Osteocyte (in vitro differentiated cells): Measurements from ENCODE around the gene SIT1. TPM values are rescaled to one million over a fixed set of nuclear protein-coding genes. Genes with fewer than 3 reads are reported as not detected.
A peak's percentile ranks its signal among the peaks of the same experiment; 100 is the strongest.

ENCODE experiments used
- DNase-seq: peaks from one replicate; pipeline ENCODE4 v3.0.0; 2021; ENCODE audit warnings: mixed read lengths; ENCODE audit not compliant: unreplicated experiment; ENCODE audit errors: extremely low spot score
- H3K27ac Mint-ChIP-seq: one replicate; pipeline ENCODE4 v1.8.0; 2021; ENCODE audit warnings: mild to moderate bottlenecking, mixed read lengths; ENCODE audit not compliant: unreplicated experiment
- H3K27me3 Mint-ChIP-seq: one replicate; pipeline ENCODE4 v1.8.0; 2021; ENCODE audit warnings: mixed read lengths; ENCODE audit not compliant: unreplicated experiment
- H3K36me3 Mint-ChIP-seq: one replicate; pipeline ENCODE4 v1.8.0; 2021; ENCODE audit warnings: mixed read lengths; ENCODE audit not compliant: unreplicated experiment
- H3K4me1 Mint-ChIP-seq: one replicate; pipeline ENCODE4 v1.8.0; 2021; ENCODE audit warnings: mixed read lengths; ENCODE audit not compliant: unreplicated experiment
- H3K4me3 Mint-ChIP-seq: one replicate; pipeline ENCODE4 v1.8.0; 2021; ENCODE audit warnings: mild to moderate bottlenecking, moderate library complexity, mixed read lengths; ENCODE audit not compliant: unreplicated experiment
- H3K9me3 Mint-ChIP-seq: one replicate; pipeline ENCODE4 v1.8.0; 2021; ENCODE audit warnings: mixed read lengths; ENCODE audit not compliant: unreplicated experiment
- total RNA-seq: library from RNA; stranded (reverse); gene quantifications from 2 replicates; pipeline ENCODE4 v1.2.1, GENCODE V29; 2021
- TF ChIP-seq, protein P1 (sequence below): fragments of 200-600 bp; sonication (generic); IDR thresholded peaks from 2 replicates; pipeline ENCODE4 v1.5.0; 2021; ENCODE audit warnings: antibody characterized with exemption, mild to moderate bottlenecking, moderate library complexity

SIT1 gene
- total RNA-seq, 1 donor from 2014 or later, result not detected

DNA sequence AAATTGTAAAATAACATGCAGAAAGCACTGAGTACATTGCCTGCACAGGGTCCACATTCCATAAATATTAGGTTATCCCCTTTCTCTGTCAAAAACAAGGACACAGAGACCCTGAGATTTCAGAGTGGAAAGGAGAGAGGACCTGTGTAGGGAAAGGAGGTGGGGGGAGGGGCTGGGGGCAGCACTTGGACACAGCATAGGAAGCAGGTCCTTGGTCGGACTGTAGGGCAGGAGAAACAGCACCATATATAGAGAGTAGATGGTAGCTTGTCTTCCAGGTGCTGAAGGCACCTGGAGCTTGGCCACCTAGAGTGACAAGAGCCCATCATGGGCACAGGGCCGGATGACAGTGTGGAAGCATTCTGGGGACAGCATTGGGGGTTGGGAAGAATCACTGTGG lies 36.6 kb upstream of the SIT1 start:
- Mint-ChIP-seq H3K9me3 (no peaks in the 10 kb centered on the region), H3K4me1 (peaks cover 74% of the 10 kb centered on the region), H3K27me3 (no peaks in the 10 kb centered on the region), H3K36me3 (peaks cover 25% of the 10 kb centered on the region), H3K27ac (peak overlapping the region; percentile 96), H3K4me3 (peak overlapping the region; percentile 57)
- DNase-seq, result no peak
- TF ChIP-seq, protein P1, sequence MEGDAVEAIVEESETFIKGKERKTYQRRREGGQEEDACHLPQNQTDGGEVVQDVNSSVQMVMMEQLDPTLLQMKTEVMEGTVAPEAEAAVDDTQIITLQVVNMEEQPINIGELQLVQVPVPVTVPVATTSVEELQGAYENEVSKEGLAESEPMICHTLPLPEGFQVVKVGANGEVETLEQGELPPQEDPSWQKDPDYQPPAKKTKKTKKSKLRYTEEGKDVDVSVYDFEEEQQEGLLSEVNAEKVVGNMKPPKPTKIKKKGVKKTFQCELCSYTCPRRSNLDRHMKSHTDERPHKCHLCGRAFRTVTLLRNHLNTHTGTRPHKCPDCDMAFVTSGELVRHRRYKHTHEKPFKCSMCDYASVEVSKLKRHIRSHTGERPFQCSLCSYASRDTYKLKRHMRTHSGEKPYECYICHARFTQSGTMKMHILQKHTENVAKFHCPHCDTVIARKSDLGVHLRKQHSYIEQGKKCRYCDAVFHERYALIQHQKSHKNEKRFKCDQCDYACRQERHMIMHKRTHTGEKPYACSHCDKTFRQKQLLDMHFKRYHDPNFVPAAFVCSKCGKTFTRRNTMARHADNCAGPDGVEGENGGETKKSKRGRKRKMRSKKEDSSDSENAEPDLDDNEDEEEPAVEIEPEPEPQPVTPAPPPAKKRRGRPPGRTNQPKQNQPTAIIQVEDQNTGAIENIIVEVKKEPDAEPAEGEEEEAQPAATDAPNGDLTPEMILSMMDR, result no peak

DNA sequence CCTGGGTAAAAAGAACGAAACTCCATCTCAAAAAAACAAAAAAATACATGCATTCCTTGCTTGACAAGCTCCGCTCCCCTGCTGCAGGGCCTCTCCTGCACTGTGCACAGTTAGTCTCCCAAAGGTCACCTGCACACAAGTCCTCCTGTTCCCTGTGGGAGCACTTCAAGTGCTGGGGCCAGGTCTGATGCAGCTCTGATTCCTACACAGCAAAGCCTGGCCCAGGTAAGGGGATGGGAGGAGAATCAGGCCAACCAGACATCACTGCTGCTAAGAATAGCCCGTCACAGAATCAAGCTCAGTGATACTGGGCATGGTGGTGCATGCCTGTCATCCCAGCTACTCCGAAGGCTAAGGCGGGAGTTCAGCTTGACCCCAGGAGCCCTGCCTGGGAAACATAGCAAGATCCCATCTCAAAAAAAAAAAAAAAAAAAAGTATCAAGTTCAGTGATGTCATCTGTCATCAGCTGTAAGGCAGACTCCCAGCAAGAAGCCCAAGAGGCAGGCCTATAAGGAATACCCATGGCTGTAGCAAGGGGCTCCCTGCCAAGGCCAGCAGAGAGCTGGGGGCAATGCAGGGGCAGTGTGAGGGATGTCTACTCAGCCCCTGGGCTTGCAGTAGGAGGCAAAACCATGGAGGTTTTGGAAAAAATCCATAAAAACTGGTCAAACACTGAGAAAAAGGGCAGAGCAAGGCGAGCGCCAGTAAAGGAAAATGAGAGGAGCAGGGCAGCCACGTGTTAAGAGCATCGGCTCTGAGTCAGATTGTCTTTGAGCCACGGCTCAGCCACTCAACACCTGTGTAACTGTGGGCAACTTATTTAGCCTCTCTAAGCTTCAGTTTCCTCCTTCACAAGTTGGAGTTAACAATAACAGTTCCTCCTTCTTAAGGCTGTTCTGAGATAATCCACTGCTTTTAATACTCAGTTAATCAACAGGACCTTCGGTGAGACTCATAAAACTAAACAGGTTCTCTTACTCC lies 35.8 kb upstream of the SIT1 start:
- peak overlapping the region; percentile 57 for H3K4me3 Mint-ChIP-seq
- peak overlapping the region; percentile 96 for H3K27ac Mint-ChIP-seq
- TF ChIP-seq, protein P1, result no peak
- H3K36me3 Mint-ChIP-seq, result peaks cover 32% of the 10 kb centered on the region
- peak; percentile 89 for DNase-seq
- peaks cover 77% of the 10 kb centered on the region for H3K4me1 Mint-ChIP-seq
- no peaks in the 10 kb centered on the region for H3K9me3 Mint-ChIP-seq
- no peaks in the 10 kb centered on the region for H3K27me3 Mint-ChIP-seq

DNA sequence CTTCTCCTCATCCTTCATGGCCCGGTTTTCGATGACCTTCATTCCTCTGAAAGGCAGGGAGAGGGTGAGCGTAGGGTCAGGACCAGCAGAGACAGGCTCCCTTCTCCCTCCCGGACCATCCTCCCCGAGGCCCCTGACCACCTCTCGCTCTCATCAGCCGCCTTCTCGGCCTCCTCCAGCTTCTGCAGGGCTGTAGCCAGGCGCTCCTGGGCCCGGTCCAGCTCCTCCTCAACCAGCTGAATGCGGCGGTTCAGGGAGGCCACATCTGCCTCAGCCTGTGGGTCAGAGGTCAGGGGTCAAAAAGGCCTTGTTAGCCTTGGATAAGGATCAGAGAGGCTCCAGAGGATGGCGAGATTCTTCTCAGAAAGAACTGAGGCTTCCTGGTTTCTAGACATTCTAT lies 34.8 kb upstream of the SIT1 start:
- TF ChIP-seq, protein P1, result no peak
- Mint-ChIP-seq H3K36me3 (peaks cover 32% of the 10 kb centered on the region), H3K4me3 (no peak overlapping the region), H3K27me3 (no peaks in the 10 kb centered on the region), H3K4me1 (peaks cover 75% of the 10 kb centered on the region), H3K27ac (peak overlapping the region; percentile 54), H3K9me3 (no peaks in the 10 kb centered on the region)
- DNase-seq, result no peak

DNA sequence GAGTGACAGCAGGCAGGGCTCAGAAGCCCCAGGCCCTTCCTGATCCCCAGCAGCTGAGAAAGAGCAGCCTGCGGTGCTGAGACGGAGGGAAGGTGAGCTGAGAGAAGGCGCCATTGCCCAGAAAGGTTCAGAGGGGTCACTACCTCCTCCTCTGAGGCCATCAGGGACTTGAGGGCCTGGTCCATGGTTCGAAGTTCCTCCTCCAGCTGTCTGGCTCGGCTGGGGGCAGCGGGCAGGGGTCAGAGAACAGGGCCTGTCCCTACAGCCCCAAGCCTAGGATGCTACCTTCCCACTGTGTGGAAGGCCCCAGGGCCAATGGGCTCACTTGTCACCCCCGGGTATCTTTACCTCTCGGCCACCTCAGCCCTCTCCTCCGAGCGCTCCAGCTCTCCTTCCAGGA lies 34.2 kb upstream of the SIT1 start:
- H3K27ac Mint-ChIP-seq, result peak overlapping the region; percentile 40
- H3K4me3 Mint-ChIP-seq, result no peak overlapping the region
- peaks cover 81% of the 10 kb centered on the region for H3K4me1 Mint-ChIP-seq
- peaks cover 32% of the 10 kb centered on the region for H3K36me3 Mint-ChIP-seq
- no peaks in the 10 kb centered on the region for H3K27me3 Mint-ChIP-seq
- H3K9me3 Mint-ChIP-seq, result no peaks in the 10 kb centered on the region
- DNase-seq, result no peak
- TF ChIP-seq, protein P1, result no peak

DNA sequence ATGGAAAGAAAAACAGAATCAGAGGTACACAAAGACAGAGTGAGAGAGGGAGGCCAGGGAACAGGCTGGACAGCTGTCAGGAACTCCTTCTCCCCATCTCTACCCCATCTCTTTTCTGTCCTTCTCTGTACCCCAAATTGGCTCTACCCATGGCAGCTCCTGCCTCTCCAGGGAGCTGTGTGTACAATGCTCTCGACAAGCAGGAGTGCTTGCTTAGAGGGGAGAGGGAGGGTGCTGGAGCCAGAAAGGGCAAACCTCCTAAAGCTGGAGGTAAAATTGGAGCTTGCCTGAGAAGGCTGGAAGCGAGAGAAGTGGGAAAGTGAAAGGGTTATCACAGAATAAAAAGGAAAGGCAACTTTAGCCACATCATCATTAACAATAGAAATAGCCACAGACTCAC lies 32.6 kb upstream of the SIT1 start:
- no peaks in the 10 kb centered on the region for H3K9me3 Mint-ChIP-seq
- no peak for DNase-seq
- peak overlapping the region; percentile 54 for H3K27ac Mint-ChIP-seq
- no peak overlapping the region for H3K4me3 Mint-ChIP-seq
- peaks cover 32% of the 10 kb centered on the region for H3K36me3 Mint-ChIP-seq
- no peaks in the 10 kb centered on the region for H3K27me3 Mint-ChIP-seq
- H3K4me1 Mint-ChIP-seq, result peaks cover 83% of the 10 kb centered on the region
- TF ChIP-seq, protein P1, result no peak
